Panc1 (cell line): ENCODE results near the gene GSTK1.

Experiments used
- CTCF ChIP-seq: fragments of 450-650 bp; IDR thresholded peaks from 2 replicates; pipeline ENCODE4 v1.5.1; 2017; ENCODE audit warnings: mild to moderate bottlenecking
- POLR2AphosphoS5 ChIP-seq: IDR thresholded peaks from 2 replicates; pipeline ENCODE4 v1.6.1; 2012; ENCODE audit warnings: mild to moderate bottlenecking, low read depth, low read length, moderate library complexity
- REST ChIP-seq, 2 experiments: IDR thresholded peaks; 2 replicates each; pipeline ENCODE4 v1.6.1; 2011 to 2012; ENCODE audit warnings: low read depth in 2 of 2, control low read depth in 1 of 2, low read length in 1 of 2, mild to moderate bottlenecking in 1 of 2, moderate library complexity in 1 of 2; ENCODE audit not compliant: insufficient read depth in 1 of 2
- SIN3A ChIP-seq: IDR thresholded peaks from 2 replicates; pipeline ENCODE4 v1.6.1; 2012; ENCODE audit warnings: low read depth, mild to moderate bottlenecking, low read length, moderate library complexity, borderline replicate concordance; ENCODE audit not compliant: insufficient read depth
- TCF7L2 ChIP-seq: IDR thresholded peaks from 2 replicates; pipeline ENCODE4 v1.6.1; 2011; ENCODE audit warnings: mild to moderate bottlenecking, low read depth, low read length, inconsistent platforms

GRCh38 chr7:143316492-143316891 lies 53.3 kb downstream of the GSTK1 start:
- TF ChIP-seq CTCF (no peak), POLR2AphosphoS5 (no peak), REST (IDR thresholded peaks at IDR 0.05; ENCODE audit: insufficient read depth in 1 of 2, low read depth in 2 of 2, low read length in 1 of 2) (no peak), SIN3A (no peak), TCF7L2 (no peak)
